PFSK-1 (cell line): ENCODE results near the gene SRD5A2.

ENCODE experiments used
- FOXP2 ChIP-seq: optimal IDR thresholded peaks from 2 replicates; pipeline ENCODE3; 2011; ENCODE audit warnings: borderline replicate concordance, control low read depth, inconsistent platforms; ENCODE audit not compliant: insufficient read depth; ENCODE audit errors: extremely low read length, extremely low read depth
- POLR2AphosphoS5 ChIP-seq: IDR thresholded peaks from 2 replicates; pipeline ENCODE4 v1.6.1; 2012; ENCODE audit warnings: low read depth, mild to moderate bottlenecking, control low read depth, low read length, moderate library complexity
- REST ChIP-seq, 2 experiments: IDR thresholded peaks; 2 replicates each; pipeline versions ENCODE4 v1.6.1 to v1.8.0; 2011 to 2012; ENCODE audit warnings: low read depth in 2 of 2, low read length in 2 of 2, control low read depth in 1 of 2, inconsistent platforms in 1 of 2, mild to moderate bottlenecking in 1 of 2, moderate library complexity in 1 of 2; ENCODE audit not compliant: insufficient read depth in 1 of 2
- SIN3A ChIP-seq: IDR thresholded peaks from 2 replicates; pipeline ENCODE4 v1.6.1; 2012; ENCODE audit warnings: mild to moderate bottlenecking, low read length, moderate library complexity, borderline replicate concordance; ENCODE audit not compliant: insufficient read depth
- TAF1 ChIP-seq: IDR thresholded peaks from 2 replicates; pipeline ENCODE4 v1.6.1; 2012; ENCODE audit warnings: low read length, control low read depth, borderline replicate concordance; ENCODE audit not compliant: insufficient read depth

SRD5A2 gene

DNA sequence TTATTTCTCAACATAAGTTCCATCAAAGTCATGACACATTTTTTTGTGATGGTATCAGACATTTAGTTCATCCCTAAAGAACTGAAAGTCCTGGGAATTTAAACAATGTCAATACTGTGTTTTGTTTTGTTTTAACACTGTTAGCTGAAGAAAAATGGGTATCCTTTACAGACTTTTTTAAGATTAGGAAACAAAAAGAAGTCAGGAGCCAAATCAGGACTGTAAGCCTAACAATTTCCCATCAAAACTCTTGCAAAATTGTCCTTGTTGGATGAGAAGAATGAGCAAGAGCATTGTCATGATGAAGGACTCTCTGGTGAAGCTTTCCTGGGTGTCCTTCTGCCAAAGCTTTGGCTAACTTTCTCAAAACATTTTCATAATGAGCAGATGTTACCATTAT is 69.4 kb downstream of the SRD5A2 start:
- TF ChIP-seq TAF1 (no peak), FOXP2 (no peak), REST (IDR thresholded peaks at IDR 0.05; ENCODE audit: insufficient read depth in 1 of 2, low read depth in 2 of 2, low read length in 2 of 2) (no peak), POLR2AphosphoS5 (no peak), SIN3A (no peak)

GRCh38 chr2:31505111-31505510 is 75.6 kb downstream of the SRD5A2 start:
- no peak for TF ChIP-seq POLR2AphosphoS5
- no peak for TF ChIP-seq TAF1
- TF ChIP-seq REST (IDR thresholded peaks at IDR 0.05; ENCODE audit: insufficient read depth in 1 of 2, low read depth in 2 of 2, low read length in 2 of 2): no peak
- TF ChIP-seq FOXP2: no peak
- no peak for TF ChIP-seq SIN3A

DNA sequence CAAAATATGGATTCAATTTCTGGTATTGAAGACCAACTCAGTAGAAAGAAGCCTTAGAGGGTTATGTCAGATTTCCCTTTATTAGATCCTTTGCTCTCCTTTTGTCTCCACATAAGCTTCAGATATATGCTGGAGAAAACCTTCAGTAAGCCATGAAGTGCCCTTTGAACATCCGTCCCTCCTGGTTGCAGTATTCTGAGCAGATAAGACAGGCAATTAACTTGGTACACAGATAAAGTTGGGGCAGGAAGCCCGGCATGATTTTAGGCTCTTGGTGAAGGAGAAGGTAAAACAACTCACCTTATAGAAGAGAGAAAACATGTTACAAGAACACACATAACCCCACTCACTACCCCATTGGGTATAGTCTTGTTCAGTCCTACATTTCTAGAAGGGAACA is 76.4 kb downstream of the SRD5A2 start:
- TF ChIP-seq FOXP2: no peak
- TF ChIP-seq SIN3A: no peak
- no peak for TF ChIP-seq REST (IDR thresholded peaks at IDR 0.05; ENCODE audit: insufficient read depth in 1 of 2, low read depth in 2 of 2, low read length in 2 of 2)
- no peak for TF ChIP-seq TAF1
- no peak for TF ChIP-seq POLR2AphosphoS5

GRCh38 chr2:31483246-31483645 is 97.5 kb downstream of the SRD5A2 start:
- TF ChIP-seq TAF1 (no peak), POLR2AphosphoS5 (no peak), SIN3A (no peak), FOXP2 (no peak), REST (IDR thresholded peaks at IDR 0.05; ENCODE audit: insufficient read depth in 1 of 2, low read depth in 2 of 2, low read length in 2 of 2) (no peak)
